OCI-LY3 (cell line): Measurements from ENCODE around the gene DNAJA4.

Source experiments
- CTCF ChIP-seq: fragments of 200-600, 300-600 bp; sonication (generic); IDR thresholded peaks from 2 replicates; pipeline ENCODE4 v1.5.1; 2014; ENCODE audit warnings: antibody characterized with exemption, low read length, low read depth
- EZH2phosphoT487 ChIP-seq: fragments of 200-600 bp; shearing (Covaris generic); IDR thresholded peaks from 2 replicates; pipeline ENCODE4 v1.6.1; 2018; ENCODE audit warnings: antibody characterized with exemption, mixed run types, low read depth

- TF ChIP-seq EZH2phosphoT487, result no peak
- TF ChIP-seq CTCF, result no peak
These were observed 25.9 kb downstream of the DNAJA4 start for GRCh38 chr15:78290222-78290621.
